ENCODE results near the gene SLC4A3. TPM values are rescaled to one million over a fixed set of nuclear protein-coding genes. Genes with fewer than 3 reads are reported as not detected.

Gene SLC4A3
- total and polyA plus RNA-seq, 2 of the 8 experiments (the other 6 are each of a cell fraction or from before 2014, with no cell fraction given), result 4.8 to 7.4 TPM

GRCh38 chr2:219630770-219631405 lies 3.5 kb downstream of the SLC4A3 start:
- Histone ChIP-seq H3K27me3 (replicated peaks in 1 of 4; ENCODE audit: control insufficient read depth in 3 of 4, extremely low read depth in 1 of 4, insufficient read depth in 3 of 4, low read length in 3 of 4) (peaks cover 0 to 11% (median 6%) of the 10 kb centered on the region in 4 experiments; a peak in 5 of 7 replicates), H3K9me3 (ENCODE audit: insufficient read depth in 2 of 2, low read depth in 1 of 2, low read length in 1 of 2) (no peaks in the 10 kb centered on the region), H3K23me2 (ENCODE audit: low read depth, low read length) (peaks cover 3% of the 10 kb centered on the region; the same call in 1 of the 2 replicates), H4K91ac (replicated peaks; ENCODE audit: insufficient read length, low read length) (no peak overlapping the region), H3K4me2 (ENCODE audit: insufficient read depth in 1 of 2, low read depth in 2 of 2, low read length in 2 of 2) (no peak overlapping the region), H3K36me3 (ENCODE audit: control insufficient read depth in 2 of 4, insufficient read depth in 4 of 4, low read length in 3 of 4) (no peaks in the 10 kb centered on the region), H3K79me1 (ENCODE audit: low read depth, low read length) (no peaks in the 10 kb centered on the region), H3K14ac (ENCODE audit: insufficient read length) (no peak overlapping the region), H3K4me3 (ENCODE audit: extremely low read depth in 1 of 4, insufficient read depth in 2 of 4, low read depth in 3 of 4, low read length in 4 of 4) (no peak overlapping the region), H3K23ac (ENCODE audit: insufficient read length) (no peak overlapping the region), H2BK120ac (replicated peaks; ENCODE audit: low read depth, low read length) (no peak overlapping the region), H2BK15ac (ENCODE audit: low read length) (no peak overlapping the region), H3K56ac (replicated peaks; ENCODE audit: insufficient read length, low read depth, low read length) (no peak overlapping the region), H3K9ac (replicated peaks in 1 of 4; ENCODE audit: extremely low read depth in 1 of 4, low read depth in 3 of 4, low read length in 3 of 4) (no peak overlapping the region), H3K27ac (ENCODE audit: low read depth, low read length) (no peak overlapping the region), H3K4me1 (replicated peaks in 1 of 4; ENCODE audit: control insufficient read depth in 3 of 4, insufficient read depth in 4 of 4, low read length in 3 of 4) (peaks cover 0 to 12% (median 9%) of the 10 kb centered on the region in 4 experiments; a peak in 5 of 7 replicates), H2BK20ac (ENCODE audit: low read length) (no peak overlapping the region), H4K8ac (ENCODE audit: extremely low read depth, insufficient read depth, low read length) (no peak overlapping the region), H3K4ac (replicated peaks; ENCODE audit: insufficient read length, low read depth, low read length) (no peak overlapping the region), H2BK5ac (ENCODE audit: low read depth, low read length) (no peak overlapping the region; the same call in 1 of the 2 replicates), H4K20me1 (replicated peaks in 1 of 2; ENCODE audit: control insufficient read depth in 1 of 2, insufficient read depth in 2 of 2, low read length in 2 of 2) (peaks cover 0 to 1% of the 10 kb centered on the region in 2 experiments), H2AFZ (ENCODE audit: low read length) (no peak overlapping the region), H4K5ac (ENCODE audit: insufficient read length, low read depth, low read length) (no peak overlapping the region), H2AK5ac (ENCODE audit: low read depth, low read length) (no peak overlapping the region), H3K79me2 (ENCODE audit: control insufficient read depth in 1 of 2, insufficient read depth in 2 of 2, low read length in 2 of 2) (no peaks in the 10 kb centered on the region), H3K18ac (ENCODE audit: extremely low read depth, low read length) (no peak overlapping the region), H2BK12ac (ENCODE audit: low read depth, low read length) (no peak overlapping the region)
- DNase-seq (ENCODE audit: low read depth in 1 of 2, low spot score in 2 of 2), result no peak
- WGBS, 2 experiments (ENCODE audit: extremely low coverage in 1 of 2, insufficient coverage in 1 of 2, insufficient read length in 1 of 2, insufficient replicate concordance in 2 of 2, low coverage in 1 of 2, low lambda C conversion rate in 2 of 2, missing lambda C conversion rate in 1 of 2), result 87% methylated on average over 9 of the region's 17 CpGs; no CpG with 5 or more reads in 1 of the 2 experiments
- FAIRE-seq, result no peak
- ChIA-PET POLR2A (ENCODE audit: partially characterized antibody) (interaction anchor here (1.1 to 2.1 kb wide), 6 partner anchors 7 to 93 kb away, joined by 3 to 7 read pairs (median 3); no protein-coding TSS in a partner anchor), CTCF (ENCODE audit: partially characterized antibody) (interaction anchor here (0.8 to 22.0 kb wide), 10 partner anchors 7 to 136 kb away, joined by 3 to 356 read pairs (median 12); no protein-coding TSS in a partner anchor)
- no peak for TF ChIP-seq RAD21 (IDR thresholded peaks at IDR 0.05 in 1 of 2, conservative IDR thresholded peaks at IDR 0.05 in 1 of 2; ENCODE audit: low read depth in 2 of 2, low read length in 2 of 2)
- TF ChIP-seq CBX5 (IDR thresholded peaks at IDR 0.05; ENCODE audit: low read depth, low read length), result no peak
- TF ChIP-seq FOSL1 (IDR thresholded peaks at IDR 0.05; ENCODE audit: insufficient read depth, low read depth, low read length), result no peak
- no peak for TF ChIP-seq GABPA (IDR thresholded peaks at IDR 0.05; ENCODE audit: borderline replicate concordance, insufficient read depth, low read length)
- TF ChIP-seq TAF1 (IDR thresholded peaks at IDR 0.05; ENCODE audit: low read depth, low read length), result no peak
- TF ChIP-seq CTCF (IDR thresholded peaks at IDR 0.05; ENCODE audit: control extremely low read depth in 1 of 3, insufficient read depth in 1 of 3, low read depth in 1 of 3, low read length in 3 of 3), result no peak
- TF ChIP-seq YY1 (IDR thresholded peaks at IDR 0.05; ENCODE audit: low read depth, low read length), result no peak
- no peak for TF ChIP-seq RFX5 (IDR thresholded peaks at IDR 0.05; ENCODE audit: borderline replicate concordance, low read depth, low read length)
- no peak for TF ChIP-seq JUND (IDR thresholded peaks at IDR 0.05; ENCODE audit: low read length)
- no peak for TF ChIP-seq CHD2 (IDR thresholded peaks at IDR 0.05; ENCODE audit: low read length)
